Astrocyte (in vitro differentiated cells and primary cell): ENCODE data around the gene KCNC2. TPM values are rescaled to one million over a fixed set of nuclear protein-coding genes. Genes with fewer than 3 reads are reported as not detected.

Experiments used
- DNase-seq: peaks from one replicate; pipeline ENCODE4 v3.0.0-alpha.2; 2010; ENCODE audit warnings: low read depth
- FAIRE-seq: peaks from 2 replicates; lab custom pipeline; 2011; peaks lifted over from hg19 to GRCh38; lab: Jason Lieb, UNC
- H2AFZ ChIP-seq: 2 replicates; pipeline ENCODE4 v1.6.0; 2012; ENCODE audit warnings: low read depth, low read length, inconsistent platforms
- H3K27ac ChIP-seq: 2 replicates; pipeline ENCODE4 v1.5.1; 2011; ENCODE audit warnings: low read depth, low read length, inconsistent platforms
- H3K27me3 ChIP-seq: 2 replicates; pipeline ENCODE4 v1.6.0; 2011; ENCODE audit warnings: low read length, inconsistent platforms; ENCODE audit not compliant: insufficient read depth
- H3K36me3 ChIP-seq: 2 replicates; pipeline ENCODE4 v1.5.1; 2011; ENCODE audit warnings: low read length, inconsistent platforms; ENCODE audit not compliant: insufficient read depth
- H3K4me1 ChIP-seq: 2 replicates; pipeline ENCODE4 v1.5.1; 2011; ENCODE audit warnings: low read length, inconsistent platforms; ENCODE audit not compliant: insufficient read depth
- H3K4me2 ChIP-seq: 2 replicates; pipeline ENCODE4 v1.6.0; 2012; ENCODE audit warnings: low read length, inconsistent platforms
- H3K4me3 ChIP-seq: 2 replicates; pipeline ENCODE4 v1.5.1; 2011; ENCODE audit warnings: low read depth, mild to moderate bottlenecking, low read length, inconsistent platforms; ENCODE audit not compliant: insufficient read depth
- H3K79me2 ChIP-seq: 2 replicates; pipeline ENCODE4 v1.6.0; 2012; ENCODE audit warnings: mild to moderate bottlenecking, low read length, inconsistent platforms; ENCODE audit not compliant: insufficient read depth
- H3K9ac ChIP-seq: 2 replicates; pipeline ENCODE4 v1.6.0; 2012; ENCODE audit warnings: mild to moderate bottlenecking, low read length, inconsistent platforms
- H3K9me3 ChIP-seq: 2 replicates; pipeline ENCODE4 v1.5.1; 2012; ENCODE audit warnings: low read depth, mild to moderate bottlenecking, low read length, inconsistent platforms; ENCODE audit not compliant: insufficient read depth
- H4K20me1 ChIP-seq: 2 replicates; pipeline ENCODE4 v1.6.0; 2012; ENCODE audit warnings: low read length, inconsistent platforms; ENCODE audit not compliant: insufficient read depth
- H3K27ac Mint-ChIP-seq: one replicate; pipeline ENCODE4 v1.8.0; 2021; ENCODE audit warnings: mild to moderate bottlenecking, mixed read lengths; ENCODE audit not compliant: unreplicated experiment
- H3K27me3 Mint-ChIP-seq: one replicate; pipeline ENCODE4 v1.8.0; 2021; ENCODE audit warnings: low read depth, mixed read lengths; ENCODE audit not compliant: unreplicated experiment
- H3K36me3 Mint-ChIP-seq: one replicate; pipeline ENCODE4 v1.8.0; 2021; ENCODE audit warnings: low read depth, mixed read lengths; ENCODE audit not compliant: unreplicated experiment
- H3K4me1 Mint-ChIP-seq: one replicate; pipeline ENCODE4 v1.8.0; 2021; ENCODE audit warnings: low read depth, mixed read lengths; ENCODE audit not compliant: unreplicated experiment
- H3K4me3 Mint-ChIP-seq: one replicate; pipeline ENCODE4 v1.8.0; 2021; ENCODE audit warnings: mild to moderate bottlenecking, moderate library complexity, mixed read lengths; ENCODE audit not compliant: unreplicated experiment
- H3K9me3 Mint-ChIP-seq: one replicate; pipeline ENCODE4 v1.8.0; 2021; ENCODE audit warnings: mild to moderate bottlenecking, mixed read lengths; ENCODE audit not compliant: unreplicated experiment
- CTCF ChIP-seq: IDR thresholded peaks from 2 replicates; pipeline ENCODE4 v1.5.1; 2011; ENCODE audit warnings: low read depth, mild to moderate bottlenecking, inconsistent platforms, low read length, moderate library complexity; ENCODE audit not compliant: insufficient read depth
- EZH2 ChIP-seq: IDR thresholded peaks from 2 replicates; pipeline ENCODE4 v1.6.1; 2012; ENCODE audit warnings: mild to moderate bottlenecking, low read length, inconsistent platforms; ENCODE audit not compliant: insufficient read depth
- total RNA-seq: library from RNA; stranded (reverse); gene quantifications from 2 replicates; pipeline ENCODE4 v1.2.1, GENCODE V29; 2021

Gene KCNC2
- total RNA-seq, 1 donor from 2014 or later, result not detected

- FAIRE-seq, result no peak
- Histone ChIP-seq H3K4me3 (no peak overlapping the region), H3K79me2 (no peaks in the 10 kb centered on the region), H2AFZ (no peak overlapping the region), H3K27me3 (no peaks in the 10 kb centered on the region), H3K4me1 (no peaks in the 10 kb centered on the region), H3K36me3 (no peaks in the 10 kb centered on the region), H3K9me3 (no peaks in the 10 kb centered on the region), H4K20me1 (no peaks in the 10 kb centered on the region), H3K9ac (no peak overlapping the region), H3K27ac (no peak overlapping the region), H3K4me2 (no peak overlapping the region)
- Mint-ChIP-seq H3K4me1 (peaks cover 4% of the 10 kb centered on the region), H3K36me3 (no peaks in the 10 kb centered on the region), H3K9me3 (no peaks in the 10 kb centered on the region), H3K4me3 (no peak overlapping the region), H3K27ac (no peak overlapping the region), H3K27me3 (no peaks in the 10 kb centered on the region)
- TF ChIP-seq CTCF, result no peak
- no peak for TF ChIP-seq EZH2
- no peak for DNase-seq
Measured at GRCh38 chr12:75139196-75139595, 70.4 kb downstream of the KCNC2 start.

GRCh38 chr12:75137896-75138295, 71.7 kb downstream of the KCNC2 start:
- H3K4me1 Mint-ChIP-seq, result peaks cover 4% of the 10 kb centered on the region
- no peaks in the 10 kb centered on the region for H3K9me3 ChIP-seq
- no peak overlapping the region for H3K4me3 ChIP-seq
- peak; percentile 0 for DNase-seq
- no peak for FAIRE-seq
- no peak overlapping the region for H3K27ac ChIP-seq
- no peaks in the 10 kb centered on the region for H3K4me1 ChIP-seq
- H3K27me3 Mint-ChIP-seq, result no peaks in the 10 kb centered on the region
- H3K36me3 Mint-ChIP-seq, result no peaks in the 10 kb centered on the region
- H3K27me3 ChIP-seq, result no peaks in the 10 kb centered on the region
- TF ChIP-seq CTCF (no peak), EZH2 (no peak)
- no peaks in the 10 kb centered on the region for H3K79me2 ChIP-seq
- H2AFZ ChIP-seq, result no peak overlapping the region
- H3K9ac ChIP-seq, result no peak overlapping the region
- no peak overlapping the region for H3K4me3 Mint-ChIP-seq
- H4K20me1 ChIP-seq, result no peaks in the 10 kb centered on the region
- H3K4me2 ChIP-seq, result no peak overlapping the region
- no peak overlapping the region for H3K27ac Mint-ChIP-seq
- H3K9me3 Mint-ChIP-seq, result no peaks in the 10 kb centered on the region
- H3K36me3 ChIP-seq, result no peaks in the 10 kb centered on the region

- DNase-seq (no peak), FAIRE-seq (no peak)
- H3K79me2 ChIP-seq, result no peaks in the 10 kb centered on the region
- H3K36me3 ChIP-seq, result no peaks in the 10 kb centered on the region
- H3K27ac Mint-ChIP-seq, result no peak overlapping the region
- TF ChIP-seq CTCF (no peak), EZH2 (no peak)
- H3K27ac ChIP-seq, result no peak overlapping the region
- no peak overlapping the region for H3K4me3 Mint-ChIP-seq
- H3K27me3 ChIP-seq, result no peaks in the 10 kb centered on the region
- no peaks in the 10 kb centered on the region for H3K4me1 ChIP-seq
- H3K4me3 ChIP-seq, result no peak overlapping the region
- peaks cover 4% of the 10 kb centered on the region for H3K4me1 Mint-ChIP-seq
- no peak overlapping the region for H3K9ac ChIP-seq
- H3K9me3 ChIP-seq, result no peaks in the 10 kb centered on the region
- H2AFZ ChIP-seq, result no peak overlapping the region
- H3K27me3 Mint-ChIP-seq, result no peaks in the 10 kb centered on the region
- H3K9me3 Mint-ChIP-seq, result no peaks in the 10 kb centered on the region
- no peaks in the 10 kb centered on the region for H4K20me1 ChIP-seq
- H3K36me3 Mint-ChIP-seq, result no peaks in the 10 kb centered on the region
- H3K4me2 ChIP-seq, result no peak overlapping the region
Measured at GRCh38 chr12:75135026-75135425, 74.6 kb downstream of the KCNC2 start.
